Mammary epithelial cell (primary cell): ENCODE measurements around the gene H2BW2.
"Not testable (repeated sequence)": the region's sequence is repeated elsewhere in the genome, so short reads cannot be mapped to it uniquely, and the experiment has no call there.

Experiments
- EZH2 ChIP-seq: IDR thresholded peaks from 2 replicates; pipeline ENCODE4 v1.6.1; 2012; ENCODE audit warnings: low read length, inconsistent platforms, borderline replicate concordance
- TF ChIP-seq, protein P1 (sequence below), 2 donors: IDR thresholded peaks in 1 of 2; conservative IDR thresholded peaks in 1 of 2; 2 replicates each; pipeline ENCODE4 v1.5.1; 2011 to 2012; ENCODE audit warnings: inconsistent platforms in 2 of 2, low read length in 2 of 2, mild to moderate bottlenecking in 2 of 2, control low read depth in 1 of 2, low read depth in 1 of 2; ENCODE audit not compliant: insufficient read depth in 1 of 2; ENCODE audit errors: extremely low read depth in 1 of 2

- TF ChIP-seq, protein P1, sequence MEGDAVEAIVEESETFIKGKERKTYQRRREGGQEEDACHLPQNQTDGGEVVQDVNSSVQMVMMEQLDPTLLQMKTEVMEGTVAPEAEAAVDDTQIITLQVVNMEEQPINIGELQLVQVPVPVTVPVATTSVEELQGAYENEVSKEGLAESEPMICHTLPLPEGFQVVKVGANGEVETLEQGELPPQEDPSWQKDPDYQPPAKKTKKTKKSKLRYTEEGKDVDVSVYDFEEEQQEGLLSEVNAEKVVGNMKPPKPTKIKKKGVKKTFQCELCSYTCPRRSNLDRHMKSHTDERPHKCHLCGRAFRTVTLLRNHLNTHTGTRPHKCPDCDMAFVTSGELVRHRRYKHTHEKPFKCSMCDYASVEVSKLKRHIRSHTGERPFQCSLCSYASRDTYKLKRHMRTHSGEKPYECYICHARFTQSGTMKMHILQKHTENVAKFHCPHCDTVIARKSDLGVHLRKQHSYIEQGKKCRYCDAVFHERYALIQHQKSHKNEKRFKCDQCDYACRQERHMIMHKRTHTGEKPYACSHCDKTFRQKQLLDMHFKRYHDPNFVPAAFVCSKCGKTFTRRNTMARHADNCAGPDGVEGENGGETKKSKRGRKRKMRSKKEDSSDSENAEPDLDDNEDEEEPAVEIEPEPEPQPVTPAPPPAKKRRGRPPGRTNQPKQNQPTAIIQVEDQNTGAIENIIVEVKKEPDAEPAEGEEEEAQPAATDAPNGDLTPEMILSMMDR (conservative IDR thresholded peaks at IDR 0.05 in 1 of 2, IDR thresholded peaks at IDR 0.05 in 1 of 2; ENCODE audit: extremely low read depth in 1 of 2, insufficient read depth in 1 of 2, low read depth in 1 of 2, low read length in 2 of 2) = not testable (repeated sequence)
- TF ChIP-seq EZH2 = not testable (repeated sequence)
Measured at GRCh38 chrX:104075778-104076445, 36.2 kb downstream of the H2BW2 start, which contains the start of gene TMSB15C.
